ENCODE data around the gene SGPP2. TPM values are rescaled to one million over a fixed set of nuclear protein-coding genes. Genes with fewer than 3 reads are reported as not detected.

Gene SGPP2
- total RNA-seq, 3 donors from 2014 or later (not counting 1 experiment from before 2014, with no cell fraction given), result 0.25 to 0.30 TPM; not detected in 1

DNA sequence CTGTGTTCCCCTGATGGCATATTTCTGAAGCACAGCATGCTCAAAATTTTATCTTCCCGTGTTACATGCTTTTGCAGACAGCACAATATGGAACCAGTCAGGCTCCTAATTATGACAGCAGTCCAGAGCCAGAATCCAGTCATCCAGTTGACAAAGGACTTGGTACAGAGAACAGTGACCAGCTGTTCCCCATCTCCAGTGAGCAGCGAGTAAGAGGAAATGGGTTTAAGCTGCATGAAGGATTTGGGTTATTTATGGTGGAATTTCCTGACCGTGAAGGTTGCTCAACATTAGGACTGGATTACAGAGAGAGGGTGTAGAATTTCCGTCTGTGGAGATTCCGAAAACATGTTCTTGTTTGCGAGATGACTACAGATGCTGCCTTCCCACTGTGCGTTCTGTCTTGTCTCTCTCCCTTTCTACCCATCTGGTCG lies 24.4 kb downstream of the SGPP2 start:
- peaks cover 0 to 17% of the 10 kb centered on the region in 2 donors for H3K27me3 Mint-ChIP-seq (ENCODE audit: low read depth in 2 of 2)
- WGBS (ENCODE audit: insufficient coverage), result 27% methylated on average over 5 of the region's 8 CpGs
- no peak overlapping the region for H3K4me3 Mint-ChIP-seq
- Histone ChIP-seq H3K27me3 (ENCODE audit: control insufficient read depth, insufficient read depth, low read length) (no peaks in the 10 kb centered on the region), H3K9me3 (ENCODE audit: control insufficient read depth, insufficient read depth, low read length) (no peaks in the 10 kb centered on the region), H3K36me3 (ENCODE audit: control insufficient read depth, insufficient read depth, low read length) (no peaks in the 10 kb centered on the region), H3K4me1 (ENCODE audit: control insufficient read depth, insufficient read depth, low read length) (no peaks in the 10 kb centered on the region), H3K4me3 (ENCODE audit: low read length) (no peak overlapping the region), H3K27ac (ENCODE audit: low read length) (no peak overlapping the region)
- no peaks in the 10 kb centered on the region for H3K4me1 Mint-ChIP-seq
- TF ChIP-seq, protein P1, sequence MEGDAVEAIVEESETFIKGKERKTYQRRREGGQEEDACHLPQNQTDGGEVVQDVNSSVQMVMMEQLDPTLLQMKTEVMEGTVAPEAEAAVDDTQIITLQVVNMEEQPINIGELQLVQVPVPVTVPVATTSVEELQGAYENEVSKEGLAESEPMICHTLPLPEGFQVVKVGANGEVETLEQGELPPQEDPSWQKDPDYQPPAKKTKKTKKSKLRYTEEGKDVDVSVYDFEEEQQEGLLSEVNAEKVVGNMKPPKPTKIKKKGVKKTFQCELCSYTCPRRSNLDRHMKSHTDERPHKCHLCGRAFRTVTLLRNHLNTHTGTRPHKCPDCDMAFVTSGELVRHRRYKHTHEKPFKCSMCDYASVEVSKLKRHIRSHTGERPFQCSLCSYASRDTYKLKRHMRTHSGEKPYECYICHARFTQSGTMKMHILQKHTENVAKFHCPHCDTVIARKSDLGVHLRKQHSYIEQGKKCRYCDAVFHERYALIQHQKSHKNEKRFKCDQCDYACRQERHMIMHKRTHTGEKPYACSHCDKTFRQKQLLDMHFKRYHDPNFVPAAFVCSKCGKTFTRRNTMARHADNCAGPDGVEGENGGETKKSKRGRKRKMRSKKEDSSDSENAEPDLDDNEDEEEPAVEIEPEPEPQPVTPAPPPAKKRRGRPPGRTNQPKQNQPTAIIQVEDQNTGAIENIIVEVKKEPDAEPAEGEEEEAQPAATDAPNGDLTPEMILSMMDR (IDR thresholded peaks at IDR 0.05), result no peak
- no peak overlapping the region for H3K27ac Mint-ChIP-seq
- H3K9me3 Mint-ChIP-seq, result peaks cover 0 to 2% of the 10 kb centered on the region in 2 donors
- DNase-seq (no peak), ATAC-seq (no peak)
- intact Hi-C loops (cut with micrococcal nuclease), result no loop called here
- H3K36me3 Mint-ChIP-seq, result no peaks in the 10 kb centered on the region

DNA sequence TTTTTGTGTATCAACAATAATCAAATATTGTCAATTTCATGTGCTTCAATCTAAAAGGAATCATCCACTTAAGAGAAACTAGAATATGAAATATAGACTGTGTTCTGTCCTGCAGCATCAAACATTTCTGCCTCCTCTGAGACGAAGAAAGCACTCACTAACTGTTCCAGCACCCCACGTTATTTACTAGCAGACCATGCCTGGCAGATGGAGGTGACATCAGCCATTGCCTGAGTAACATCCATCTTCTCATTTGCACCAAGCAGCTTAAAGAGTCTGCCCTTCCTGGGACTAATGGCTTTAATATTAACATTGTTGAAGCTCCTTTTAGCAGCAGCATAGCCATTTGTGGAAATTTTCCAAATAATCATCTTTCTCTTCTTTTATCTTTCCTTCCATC lies 25.7 kb downstream of the SGPP2 start:
- 83% methylated on average over 2 of the region's 2 CpGs for WGBS (ENCODE audit: insufficient coverage)

GRCh38 chr2:222451224-222451674 lies 26.9 kb downstream of the SGPP2 start:
- Mint-ChIP-seq H3K27ac (no peak overlapping the region), H3K4me1 (no peaks in the 10 kb centered on the region), H3K36me3 (no peaks in the 10 kb centered on the region), H3K9me3 (peaks cover 2% of the 10 kb centered on the region in 2 donors), H3K4me3 (no peak overlapping the region), H3K27me3 (ENCODE audit: low read depth in 2 of 2) (peaks cover 0 to 17% of the 10 kb centered on the region in 2 donors)
- DNase-seq, result no peak
- H3K36me3 ChIP-seq (ENCODE audit: control insufficient read depth, insufficient read depth, low read length), result no peaks in the 10 kb centered on the region
- no peak overlapping the region for H3K27ac ChIP-seq (ENCODE audit: low read length)
- H3K9me3 ChIP-seq (ENCODE audit: control insufficient read depth, insufficient read depth, low read length), result no peaks in the 10 kb centered on the region
- TF ChIP-seq, protein P1 (IDR thresholded peaks at IDR 0.05), result no peak
- no peak overlapping the region for H3K4me3 ChIP-seq (ENCODE audit: low read length)
- 77% methylated on average over 4 of the region's 5 CpGs for WGBS (ENCODE audit: insufficient coverage)
- H3K27me3 ChIP-seq (ENCODE audit: control insufficient read depth, insufficient read depth, low read length), result no peaks in the 10 kb centered on the region
- intact Hi-C loops (cut with micrococcal nuclease), result no loop called here
- ATAC-seq, result no peak
- H3K4me1 ChIP-seq (ENCODE audit: control insufficient read depth, insufficient read depth, low read length), result no peaks in the 10 kb centered on the region

More for the DNA sequence above, 25.7 kb downstream of the SGPP2 start:
- no peak overlapping the region for H3K27ac ChIP-seq (ENCODE audit: low read length)
- H3K4me1 ChIP-seq (ENCODE audit: control insufficient read depth, insufficient read depth, low read length), result no peaks in the 10 kb centered on the region
- TF ChIP-seq, protein P1 (IDR thresholded peaks at IDR 0.05), result no peak
- Mint-ChIP-seq H3K27me3 (ENCODE audit: low read depth in 2 of 2) (peaks cover 0 to 17% of the 10 kb centered on the region in 2 donors), H3K4me3 (no peak overlapping the region), H3K4me1 (no peaks in the 10 kb centered on the region), H3K36me3 (no peaks in the 10 kb centered on the region), H3K9me3 (peaks cover 0 to 2% of the 10 kb centered on the region in 2 donors), H3K27ac (no peak overlapping the region)
- no peaks in the 10 kb centered on the region for H3K9me3 ChIP-seq (ENCODE audit: control insufficient read depth, insufficient read depth, low read length)
- no peaks in the 10 kb centered on the region for H3K27me3 ChIP-seq (ENCODE audit: control insufficient read depth, insufficient read depth, low read length)
- intact Hi-C loops (cut with micrococcal nuclease), result no loop called here
- no peak for ATAC-seq
- H3K4me3 ChIP-seq (ENCODE audit: low read length), result no peak overlapping the region
- DNase-seq, result no peak
- no peaks in the 10 kb centered on the region for H3K36me3 ChIP-seq (ENCODE audit: control insufficient read depth, insufficient read depth, low read length)

GRCh38 chr2:222452422-222452950 lies 28.1 kb downstream of the SGPP2 start:
- no peaks in the 10 kb centered on the region for H3K9me3 ChIP-seq (ENCODE audit: control insufficient read depth, insufficient read depth, low read length)
- H3K27ac ChIP-seq (ENCODE audit: low read length), result no peak overlapping the region
- H3K9me3 Mint-ChIP-seq, result peaks cover 2% of the 10 kb centered on the region in 2 donors
- WGBS (ENCODE audit: insufficient coverage), result 82% methylated on average over 3 of the region's 3 CpGs
- no peak overlapping the region for H3K4me3 Mint-ChIP-seq
- DNase-seq (no peak), ATAC-seq (no peak)
- H3K27me3 ChIP-seq (ENCODE audit: control insufficient read depth, insufficient read depth, low read length), result no peaks in the 10 kb centered on the region
- no peaks in the 10 kb centered on the region for H3K4me1 ChIP-seq (ENCODE audit: control insufficient read depth, insufficient read depth, low read length)
- H3K4me3 ChIP-seq (ENCODE audit: low read length), result no peak overlapping the region
- no peaks in the 10 kb centered on the region for H3K36me3 Mint-ChIP-seq
- TF ChIP-seq, protein P1 (IDR thresholded peaks at IDR 0.05), result no peak
- H3K27me3 Mint-ChIP-seq (ENCODE audit: low read depth in 2 of 2), result peaks cover 0 to 17% of the 10 kb centered on the region in 2 donors
- H3K36me3 ChIP-seq (ENCODE audit: control insufficient read depth, insufficient read depth, low read length), result no peaks in the 10 kb centered on the region
- no peak overlapping the region for H3K27ac Mint-ChIP-seq
- intact Hi-C loops (cut with micrococcal nuclease), result no loop called here
- no peaks in the 10 kb centered on the region for H3K4me1 Mint-ChIP-seq
